ENCODE measurements around the gene GPLD1. TPM values are rescaled to one million over a fixed set of nuclear protein-coding genes. Genes with fewer than 3 reads are reported as not detected.

Gene GPLD1
- total and polyA plus RNA-seq, 9 of the 15 experiments (the other 6 are each of a cell fraction or from before 2014, with no cell fraction given): 0.11 to 1.3 (median 0.82) TPM

DNA sequence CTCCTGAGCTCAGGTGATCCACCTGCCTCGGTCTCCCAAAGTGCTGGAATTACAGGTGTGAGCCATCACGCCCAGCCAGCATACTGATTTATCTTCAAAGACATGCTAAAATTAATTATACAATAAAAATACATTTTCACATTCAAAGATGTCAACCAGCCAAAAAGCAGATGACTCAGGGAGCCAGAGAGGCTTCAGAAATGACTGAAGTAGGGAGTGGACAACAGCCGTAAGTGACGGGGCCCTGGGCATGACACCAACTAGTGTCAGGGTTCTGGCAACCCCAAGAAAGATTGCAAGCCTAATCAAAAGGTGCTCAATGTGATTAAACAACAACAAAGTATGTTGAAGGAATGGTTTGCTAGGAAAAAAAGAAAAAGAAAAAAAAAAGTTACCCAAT is 28.4 kb downstream of the GPLD1 start (continued):
- TF ChIP-seq, protein P1, sequence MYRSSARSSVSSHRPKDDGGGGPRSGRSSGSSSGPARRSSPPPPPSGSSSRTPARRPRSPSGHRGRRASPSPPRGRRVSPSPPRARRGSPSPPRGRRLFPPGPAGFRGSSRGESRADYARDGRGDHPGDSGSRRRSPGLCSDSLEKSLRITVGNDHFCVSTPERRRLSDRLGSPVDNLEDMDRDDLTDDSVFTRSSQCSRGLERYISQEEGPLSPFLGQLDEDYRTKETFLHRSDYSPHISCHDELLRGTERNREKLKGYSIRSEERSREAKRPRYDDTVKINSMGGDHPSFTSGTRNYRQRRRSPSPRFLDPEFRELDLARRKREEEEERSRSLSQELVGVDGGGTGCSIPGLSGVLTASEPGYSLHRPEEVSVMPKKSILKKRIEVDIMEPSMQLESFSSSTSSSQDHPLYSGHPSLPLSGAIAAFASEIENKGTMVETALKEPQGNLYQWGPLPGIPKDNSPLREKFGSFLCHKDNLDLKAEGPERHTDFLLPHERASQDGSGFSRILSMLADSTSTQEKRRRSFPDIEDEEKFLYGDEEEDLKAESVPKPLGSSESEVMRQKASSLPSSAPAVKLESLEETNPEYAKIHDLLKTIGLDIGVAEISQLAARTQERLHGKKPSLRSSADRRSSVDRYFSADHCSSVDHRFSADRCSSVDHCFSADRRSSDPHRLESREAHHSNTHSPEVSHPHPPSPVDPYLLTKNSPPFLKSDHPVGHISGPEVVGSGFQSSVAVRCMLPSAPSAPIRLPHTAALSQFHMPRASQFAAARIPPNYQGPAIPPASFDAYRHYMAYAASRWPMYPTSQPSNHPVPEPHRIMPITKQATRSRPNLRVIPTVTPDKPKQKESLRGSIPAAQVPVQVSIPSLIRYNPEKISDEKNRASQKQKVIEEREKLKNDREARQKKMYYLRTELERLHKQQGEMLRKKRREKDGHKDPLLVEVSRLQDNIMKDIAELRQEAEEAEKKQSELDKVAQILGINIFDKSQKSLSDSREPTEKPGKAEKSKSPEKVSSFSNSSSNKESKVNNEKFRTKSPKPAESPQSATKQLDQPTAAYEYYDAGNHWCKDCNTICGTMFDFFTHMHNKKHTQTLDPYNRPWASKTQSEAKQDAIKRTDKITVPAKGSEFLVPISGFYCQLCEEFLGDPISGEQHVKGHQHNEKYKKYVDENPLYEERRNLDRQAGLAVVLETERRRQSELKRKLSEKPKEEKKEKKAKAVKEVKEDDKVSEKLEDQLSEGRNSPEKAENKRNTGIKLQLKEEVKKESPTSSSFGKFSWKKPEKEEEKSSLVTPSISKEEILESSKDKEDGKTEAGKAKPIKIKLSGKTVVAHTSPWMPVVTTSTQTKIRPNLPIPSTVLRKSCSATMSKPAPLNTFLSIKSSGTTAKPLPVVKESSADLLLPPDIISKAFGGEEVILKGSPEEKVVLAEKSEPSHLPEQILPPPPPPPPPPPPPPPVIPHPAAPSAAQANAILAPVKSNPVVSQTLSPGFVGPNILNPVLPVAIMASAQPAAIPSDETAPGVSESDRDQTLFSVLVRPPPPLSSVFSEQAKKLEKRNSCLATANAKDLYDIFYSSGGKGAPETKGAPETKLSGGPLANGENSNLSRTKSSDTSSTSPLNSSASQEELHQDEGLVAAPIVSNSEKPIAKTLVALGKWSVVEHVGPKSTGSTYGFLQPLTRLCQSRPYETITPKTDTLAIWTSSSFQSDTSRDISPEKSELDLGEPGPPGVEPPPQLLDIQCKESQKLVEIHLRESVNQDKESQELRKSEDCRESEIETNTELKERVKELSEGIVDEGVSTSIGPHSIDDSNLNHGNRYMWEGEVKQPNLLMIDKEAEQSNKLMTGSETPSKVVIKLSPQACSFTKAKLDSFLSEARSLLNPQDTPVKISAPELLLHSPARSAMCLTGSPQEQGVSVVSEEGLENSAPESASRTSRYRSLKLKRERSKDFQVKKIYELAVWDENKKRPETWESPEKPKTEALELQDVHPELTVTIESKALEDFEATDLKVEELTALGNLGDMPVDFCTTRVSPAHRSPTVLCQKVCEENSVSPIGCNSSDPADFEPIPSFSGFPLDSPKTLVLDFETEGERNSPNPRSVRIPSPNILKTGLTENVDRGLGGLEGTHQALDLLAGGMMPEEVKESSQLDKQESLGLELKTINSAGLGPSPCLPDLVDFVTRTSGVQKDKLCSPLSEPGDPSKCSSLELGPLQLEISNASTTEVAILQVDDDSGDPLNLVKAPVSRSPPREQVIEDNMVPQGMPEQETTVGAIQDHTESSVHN (IDR thresholded peaks at IDR 0.05; ENCODE audit: borderline replicate concordance in 1 of 2, low read depth in 1 of 2): no peak
- TF ChIP-seq SNRNP70 (optimal IDR thresholded peaks at IDR 0.05; ENCODE audit: low read depth, low read length) (no peak), TEAD1 (CRISPR knock-in tag; IDR thresholded peaks at IDR 0.05) (no peak), CSDE1 (IDR thresholded peaks at IDR 0.05) (no peak), HNRNPK (IDR thresholded peaks at IDR 0.05; ENCODE audit: low read depth, low read length, poor library complexity, severe bottlenecking) (no peak), ETV6 (IDR thresholded peaks at IDR 0.05; ENCODE audit: borderline replicate concordance in 1 of 2, low read depth in 2 of 2, low read length in 1 of 2) (no peak), ETV6 (CRISPR knock-in tag; IDR thresholded peaks at IDR 0.05; ENCODE audit: borderline replicate concordance) (no peak), PRPF4 (IDR thresholded peaks at IDR 0.05; ENCODE audit: insufficient read depth, low read depth, low read length, poor library complexity, severe bottlenecking) (no peak)
- TF ChIP-seq, protein P2, sequence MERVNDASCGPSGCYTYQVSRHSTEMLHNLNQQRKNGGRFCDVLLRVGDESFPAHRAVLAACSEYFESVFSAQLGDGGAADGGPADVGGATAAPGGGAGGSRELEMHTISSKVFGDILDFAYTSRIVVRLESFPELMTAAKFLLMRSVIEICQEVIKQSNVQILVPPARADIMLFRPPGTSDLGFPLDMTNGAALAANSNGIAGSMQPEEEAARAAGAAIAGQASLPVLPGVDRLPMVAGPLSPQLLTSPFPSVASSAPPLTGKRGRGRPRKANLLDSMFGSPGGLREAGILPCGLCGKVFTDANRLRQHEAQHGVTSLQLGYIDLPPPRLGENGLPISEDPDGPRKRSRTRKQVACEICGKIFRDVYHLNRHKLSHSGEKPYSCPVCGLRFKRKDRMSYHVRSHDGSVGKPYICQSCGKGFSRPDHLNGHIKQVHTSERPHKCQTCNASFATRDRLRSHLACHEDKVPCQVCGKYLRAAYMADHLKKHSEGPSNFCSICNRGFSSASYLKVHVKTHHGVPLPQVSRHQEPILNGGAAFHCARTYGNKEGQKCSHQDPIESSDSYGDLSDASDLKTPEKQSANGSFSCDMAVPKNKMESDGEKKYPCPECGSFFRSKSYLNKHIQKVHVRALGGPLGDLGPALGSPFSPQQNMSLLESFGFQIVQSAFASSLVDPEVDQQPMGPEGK (CRISPR knock-in tag; IDR thresholded peaks at IDR 0.05; ENCODE audit: borderline replicate concordance): no peak
